PC-3 (cell line): ENCODE data around the gene GPRC5A.

Source experiments
- CTCF ChIP-seq: fragments of 300-600 bp; sonication (generic); conservative IDR thresholded peaks from 2 replicates; pipeline ENCODE4 v1.5.1; 2017; ENCODE audit warnings: antibody characterized with exemption, low read depth, mild to moderate bottlenecking, low read length
- EZH2 ChIP-seq: fragments of 300-600 bp; sonication (generic); IDR thresholded peaks from one replicate; pipeline ENCODE4 v1.6.1; 2017; ENCODE audit warnings: antibody characterized with exemption, mild to moderate bottlenecking, low read length; ENCODE audit not compliant: unreplicated experiment
- EZH2phosphoT487 ChIP-seq: fragments of 300-600 bp; sonication (generic); IDR thresholded peaks from 2 replicates; pipeline ENCODE4 v1.6.1; 2018; ENCODE audit warnings: mild to moderate bottlenecking, antibody characterized with exemption, low read length, borderline replicate concordance

GRCh38 chr12:12893438-12893837 lies 2.1 kb downstream of the GPRC5A start:
- no peak for TF ChIP-seq CTCF
- no peak for TF ChIP-seq EZH2
- TF ChIP-seq EZH2phosphoT487 = no peak
